AG10803 (cell line): ENCODE data around the gene KNDC1.

Experiments
- DNase-seq: peaks from one replicate; pipeline ENCODE4 v3.0.0; 2010; ENCODE audit warnings: low read depth
- H3K4me3 ChIP-seq: 2 replicates; pipeline ENCODE4 v1.5.1; 2011; ENCODE audit warnings: mild to moderate bottlenecking, low read length, control low read depth
- TF ChIP-seq, protein P1 (sequence below): conservative IDR thresholded peaks from 2 replicates; pipeline ENCODE4 v1.5.1; 2011; ENCODE audit warnings: mild to moderate bottlenecking, low read length, control low read depth, inconsistent platforms

Gene KNDC1

DNA sequence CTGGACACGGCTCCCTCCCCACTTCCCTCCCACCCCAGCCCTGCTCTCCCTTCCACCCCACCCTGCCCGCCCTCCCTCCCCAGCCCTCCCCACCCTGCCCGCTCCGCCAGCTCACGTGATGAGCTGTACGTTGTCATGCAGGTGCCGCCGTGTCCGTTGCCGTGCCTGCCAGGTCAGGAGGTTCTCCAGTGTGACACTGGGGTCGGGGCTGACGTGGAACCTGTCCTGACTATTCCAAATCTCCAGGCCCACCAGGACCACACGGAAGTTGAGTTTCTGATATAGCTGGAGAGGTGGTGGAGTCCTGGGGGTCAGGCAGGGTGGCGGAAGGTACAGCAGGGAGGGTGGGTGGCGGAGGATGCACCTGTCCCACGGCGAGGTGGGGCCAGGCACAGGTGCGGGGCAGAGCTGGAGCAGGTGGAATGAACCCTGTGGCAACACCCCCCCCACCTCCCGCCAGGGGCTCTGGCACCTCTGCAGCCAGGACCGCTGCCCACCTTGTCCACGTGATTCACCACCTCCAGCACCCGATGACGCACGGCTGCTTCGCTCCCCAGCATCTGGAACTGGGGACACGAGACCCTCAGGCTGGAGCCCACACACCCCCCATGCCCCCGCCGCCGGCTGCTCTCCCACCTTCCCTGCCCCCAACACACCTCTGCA lies 112.4 kb downstream of the KNDC1 start:
- no peak for DNase-seq
- TF ChIP-seq, protein P1, sequence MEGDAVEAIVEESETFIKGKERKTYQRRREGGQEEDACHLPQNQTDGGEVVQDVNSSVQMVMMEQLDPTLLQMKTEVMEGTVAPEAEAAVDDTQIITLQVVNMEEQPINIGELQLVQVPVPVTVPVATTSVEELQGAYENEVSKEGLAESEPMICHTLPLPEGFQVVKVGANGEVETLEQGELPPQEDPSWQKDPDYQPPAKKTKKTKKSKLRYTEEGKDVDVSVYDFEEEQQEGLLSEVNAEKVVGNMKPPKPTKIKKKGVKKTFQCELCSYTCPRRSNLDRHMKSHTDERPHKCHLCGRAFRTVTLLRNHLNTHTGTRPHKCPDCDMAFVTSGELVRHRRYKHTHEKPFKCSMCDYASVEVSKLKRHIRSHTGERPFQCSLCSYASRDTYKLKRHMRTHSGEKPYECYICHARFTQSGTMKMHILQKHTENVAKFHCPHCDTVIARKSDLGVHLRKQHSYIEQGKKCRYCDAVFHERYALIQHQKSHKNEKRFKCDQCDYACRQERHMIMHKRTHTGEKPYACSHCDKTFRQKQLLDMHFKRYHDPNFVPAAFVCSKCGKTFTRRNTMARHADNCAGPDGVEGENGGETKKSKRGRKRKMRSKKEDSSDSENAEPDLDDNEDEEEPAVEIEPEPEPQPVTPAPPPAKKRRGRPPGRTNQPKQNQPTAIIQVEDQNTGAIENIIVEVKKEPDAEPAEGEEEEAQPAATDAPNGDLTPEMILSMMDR = no peak
- no peak overlapping the region for H3K4me3 ChIP-seq

DNA sequence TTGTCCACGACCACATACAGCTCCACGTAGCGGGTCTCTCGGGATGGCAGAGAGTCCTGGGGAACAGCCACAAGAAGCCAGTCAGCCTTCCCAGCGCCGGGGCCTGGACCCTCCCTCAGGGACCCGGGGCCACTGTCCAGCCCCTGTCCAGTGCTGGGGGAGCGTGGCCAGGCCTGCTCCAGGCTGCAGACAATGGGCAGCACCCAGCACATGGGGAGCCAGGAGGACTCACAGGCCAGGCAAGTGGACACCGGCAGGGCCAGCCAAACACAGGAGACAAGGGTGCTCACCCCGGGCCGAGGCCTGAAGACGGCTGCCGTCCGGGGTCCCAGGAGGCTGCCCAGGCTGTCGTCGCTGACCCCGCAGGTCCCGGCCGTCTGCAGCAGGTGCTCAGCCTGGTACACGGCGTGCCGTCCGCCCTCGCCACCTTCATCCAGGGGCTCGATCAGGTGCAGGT lies 113.0 kb downstream of the KNDC1 start:
- no peak for DNase-seq
- no peak overlapping the region for H3K4me3 ChIP-seq
- TF ChIP-seq, protein P1 = no peak

DNA sequence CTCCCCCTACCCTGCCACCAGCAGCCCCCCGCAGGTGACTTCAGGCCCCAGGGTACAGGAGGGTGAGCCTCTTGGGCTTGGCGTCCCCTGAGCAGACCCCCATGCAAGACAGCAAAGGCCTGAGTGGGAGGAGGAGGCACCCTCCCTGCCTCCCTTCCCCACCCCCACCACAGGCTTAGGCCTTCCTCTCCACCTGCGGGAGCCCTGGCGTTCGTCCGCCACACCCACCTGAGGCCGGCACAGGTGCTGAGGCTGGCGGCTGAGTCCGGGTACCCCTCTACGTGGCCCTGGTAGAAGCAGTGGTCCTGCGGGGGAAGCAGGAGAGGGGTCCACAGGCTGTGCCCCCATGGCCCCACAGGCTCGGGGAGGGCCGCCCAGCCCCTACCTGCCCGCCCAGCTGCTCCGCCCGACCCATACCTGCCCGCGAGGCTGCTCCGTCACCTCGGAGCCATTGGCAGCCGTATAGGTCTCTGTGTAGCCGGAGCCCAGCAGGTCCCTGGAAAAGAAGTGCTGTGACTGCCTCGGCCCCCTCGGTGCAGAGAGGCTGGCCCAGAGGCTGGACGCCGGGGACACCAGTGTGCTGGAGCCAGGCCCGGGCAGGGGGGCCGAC lies 113.6 kb downstream of the KNDC1 start:
- TF ChIP-seq, protein P1 = no peak
- H3K4me3 ChIP-seq = no peak overlapping the region
- DNase-seq = no peak

DNA sequence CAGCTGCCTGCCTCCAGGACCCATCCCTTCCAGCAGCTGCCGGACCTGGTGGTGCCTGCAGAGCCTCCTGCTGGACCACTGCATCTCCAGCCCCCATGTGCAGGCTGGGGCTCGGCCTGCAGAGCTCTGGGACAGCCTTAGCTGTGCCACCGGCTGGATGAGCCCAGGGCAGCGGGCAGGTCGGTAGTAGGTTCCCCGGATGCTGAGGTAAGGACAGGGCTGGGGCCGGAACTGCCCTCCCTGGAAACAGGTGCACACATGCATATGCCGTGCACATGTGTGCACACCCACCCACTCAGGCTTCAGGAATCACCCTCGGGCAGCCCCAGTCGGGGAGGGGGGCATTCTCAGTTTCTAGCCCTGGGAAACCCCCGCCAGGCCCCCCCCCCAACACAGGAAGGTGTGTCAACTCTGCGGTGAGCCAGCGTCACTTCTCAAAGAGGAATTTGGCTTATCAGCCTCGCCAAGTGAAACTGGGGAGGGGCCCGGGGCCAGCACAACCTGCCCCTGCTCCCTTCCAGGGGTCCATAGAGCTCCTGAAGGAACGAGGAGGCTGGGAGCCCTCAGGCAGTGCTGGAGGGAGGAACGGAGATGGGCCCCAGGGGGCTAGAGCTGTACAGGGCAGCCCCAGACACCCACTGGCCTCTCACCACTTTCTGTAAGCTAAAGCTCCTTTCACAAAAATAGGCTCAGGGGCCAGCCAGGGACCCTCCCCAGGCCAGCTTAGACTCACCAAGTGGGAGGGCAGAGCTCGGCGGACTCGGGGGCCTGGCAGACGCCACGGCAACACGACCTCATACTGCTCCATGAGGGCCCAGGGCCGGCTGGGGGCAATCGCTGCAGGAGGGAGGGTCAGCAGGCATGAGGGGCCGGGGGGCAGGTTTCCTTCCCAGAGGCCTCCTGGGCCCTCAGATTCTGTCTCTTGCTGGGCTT lies 115.0 kb downstream of the KNDC1 start:
- TF ChIP-seq, protein P1 = no peak
- DNase-seq = no peak

DNA sequence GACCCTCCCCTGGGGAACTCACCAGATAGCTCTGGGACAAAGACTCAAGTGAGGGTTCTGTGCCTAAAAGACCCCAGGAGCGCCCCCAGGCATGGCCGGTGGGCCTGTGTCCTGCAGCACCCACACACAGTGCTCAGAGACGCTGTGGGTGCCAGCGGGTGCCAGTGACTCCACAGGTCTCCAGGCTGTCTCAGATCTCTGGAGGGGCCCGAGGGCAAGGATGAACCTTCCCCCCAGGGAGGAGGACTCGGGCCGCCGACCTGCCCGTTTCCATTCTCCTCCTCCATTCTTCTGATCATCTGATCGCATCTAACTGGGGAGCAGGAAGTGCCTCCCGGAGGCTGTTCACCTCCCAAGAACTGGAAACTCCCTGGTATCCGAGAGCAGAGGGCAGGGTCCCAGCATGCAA lies 115.7 kb downstream of the KNDC1 start:
- no peak for DNase-seq
- TF ChIP-seq, protein P1 = no peak
- no peak overlapping the region for H3K4me3 ChIP-seq

More for the DNA sequence above, 115.0 kb downstream of the KNDC1 start:
- H3K4me3 ChIP-seq = no peak overlapping the region
